IMR-90 (cell line): ENCODE measurements around the gene KY. TPM values are rescaled to one million over a fixed set of nuclear protein-coding genes. Genes with fewer than 3 reads are reported as not detected.

ENCODE experiments used
- ATAC-seq: fragments of 200-7000 bp; cut with Tn5 transposase; 2 replicates; pipeline ENCODE4 v1.9.1; 2020; ENCODE audit warnings: low read depth, mild to moderate bottlenecking, moderate library complexity
- BruUV-seq: library from RNA; stranded (reverse); fragments of 400-500 nt; replicated peaks from 2 replicates; lab custom pipeline; 2021; lab: Mats Ljungman, UMichigan
- CTCF ChIA-PET: fragments of 300-600 bp; formaldehyde crosslinking; extraction: SDS; loops from one replicate; lab custom pipeline; 2021; ENCODE audit warnings: antibody characterized with exemption; lab: Yijun Ruan, JAX
- POLR2A ChIA-PET: fragments of 300-600 bp; sonication (Branson Sonifier 250); formaldehyde crosslinking; loops from one replicate; lab custom pipeline; 2022; ENCODE audit warnings: antibody characterized with exemption; ENCODE audit not compliant: unreplicated experiment; lab: Charles Lee
- DNase-seq: peaks from one replicate; pipeline ENCODE4 v3.0.0; 2013
- H2AFZ ChIP-seq: replicated peaks from 2 replicates; pipeline ENCODE3; 2013; ENCODE audit warnings: low read length, mild to moderate bottlenecking; ENCODE audit not compliant: poor library complexity
- H2AK5ac ChIP-seq: 2 replicates; pipeline ENCODE4 v1.6.1; 2013; ENCODE audit warnings: low read depth, low read length, inconsistent platforms
- H2AK9ac ChIP-seq: replicated peaks from 2 replicates; pipeline ENCODE3; 2013; ENCODE audit warnings: mild to moderate bottlenecking, low read depth, low read length, moderate library complexity; ENCODE audit not compliant: poor library complexity
- H2BK120ac ChIP-seq: 2 replicates; pipeline ENCODE4 v1.6.1; 2013; ENCODE audit warnings: low read depth, low read length, inconsistent platforms
- H2BK15ac ChIP-seq: 3 replicates; pipeline ENCODE4 v1.6.1; 2013; ENCODE audit warnings: low read depth, low read length, inconsistent platforms
- H2BK20ac ChIP-seq: 2 replicates; pipeline ENCODE4 v1.6.1; 2013; ENCODE audit warnings: low read depth, mild to moderate bottlenecking, inconsistent platforms, low read length, moderate library complexity
- H2BK5ac ChIP-seq: 2 replicates; pipeline ENCODE4 v1.6.1; 2013; ENCODE audit warnings: mild to moderate bottlenecking, low read depth, low read length, inconsistent platforms; ENCODE audit not compliant: poor library complexity, severe bottlenecking
- H3K14ac ChIP-seq: replicated peaks from 2 replicates; pipeline ENCODE4 v1.6.1; 2013; ENCODE audit warnings: low read depth, low read length, inconsistent platforms
- H3K18ac ChIP-seq: 2 replicates; pipeline ENCODE4 v1.6.1; 2013; ENCODE audit warnings: low read depth, low read length, control low read depth
- H3K23ac ChIP-seq: 2 replicates; pipeline ENCODE4 v1.6.1; 2013; ENCODE audit warnings: low read depth, low read length, inconsistent platforms
- H3K27ac ChIP-seq: 2 replicates; pipeline ENCODE4 v1.5.1; 2013; ENCODE audit warnings: mild to moderate bottlenecking, control low read depth, low read length; ENCODE audit not compliant: insufficient read depth
- H3K27me3 ChIP-seq: 2 replicates; pipeline ENCODE4 v1.6.1; 2013; ENCODE audit warnings: low read length; ENCODE audit not compliant: control insufficient read depth, insufficient read depth
- H3K36me3 ChIP-seq: 2 replicates; pipeline ENCODE4 v1.6.1; 2013; ENCODE audit warnings: low read length, mixed read lengths; ENCODE audit not compliant: control insufficient read depth, insufficient read depth
- H3K4ac ChIP-seq: 2 replicates; pipeline ENCODE4 v1.6.1; 2013; ENCODE audit warnings: low read depth, low read length, inconsistent platforms
- H3K4me1 ChIP-seq: 2 replicates; pipeline ENCODE4 v1.6.1; 2013; ENCODE audit warnings: low read length, mixed read lengths; ENCODE audit not compliant: control insufficient read depth, insufficient read depth
- H3K4me2 ChIP-seq: 2 replicates; pipeline ENCODE4 v1.6.1; 2013; ENCODE audit warnings: low read depth, mild to moderate bottlenecking, control low read depth, low read length, moderate library complexity
- H3K4me3 ChIP-seq: 2 replicates; pipeline ENCODE4 v1.5.1; 2013; ENCODE audit warnings: low read depth, mild to moderate bottlenecking, control low read depth, low read length, moderate library complexity; ENCODE audit not compliant: insufficient read depth
- H3K56ac ChIP-seq: 2 replicates; pipeline ENCODE4 v1.6.1; 2013; ENCODE audit warnings: low read length, inconsistent platforms; ENCODE audit not compliant: insufficient read depth; ENCODE audit errors: extremely low read depth
- H3K79me1 ChIP-seq, 2 experiments: 2 replicates each; pipeline ENCODE4 v1.6.1; 2013; ENCODE audit warnings: low read length in 2 of 2, inconsistent platforms in 1 of 2, low read depth in 1 of 2
- H3K9ac ChIP-seq: 2 replicates; pipeline ENCODE4 v1.6.1; 2013; ENCODE audit warnings: low read depth, low read length, control low read depth
- H3K9me1 ChIP-seq: 2 replicates; pipeline ENCODE4 v1.6.1; 2013; ENCODE audit warnings: low read length, inconsistent platforms; ENCODE audit not compliant: insufficient read depth
- H3K9me3 ChIP-seq: 2 replicates; pipeline ENCODE4 v1.6.1; 2013; ENCODE audit warnings: low read length; ENCODE audit not compliant: control insufficient read depth, insufficient read depth
- H4K20me1 ChIP-seq: 2 replicates; pipeline ENCODE4 v1.6.1; 2013; ENCODE audit warnings: low read length, inconsistent platforms; ENCODE audit not compliant: insufficient read depth
- H4K5ac ChIP-seq: 2 replicates; pipeline ENCODE4 v1.6.1; 2013; ENCODE audit warnings: mild to moderate bottlenecking, low read depth, low read length, control low read depth
- H4K8ac ChIP-seq, 2 experiments: 2 replicates each; pipeline ENCODE4 v1.6.1; 2013; ENCODE audit warnings: low read depth in 2 of 2, low read length in 2 of 2, control low read depth in 1 of 2, inconsistent platforms in 1 of 2
- H4K91ac ChIP-seq: 2 replicates; pipeline ENCODE4 v1.6.1; 2013; ENCODE audit warnings: low read depth, low read length, inconsistent platforms; ENCODE audit not compliant: insufficient read depth
- BHLHE40 ChIP-seq: fragments of 150-350 bp; IDR thresholded peaks from 2 replicates; pipeline ENCODE4 v1.6.1; 2016; ENCODE audit warnings: mild to moderate bottlenecking, low read depth, low read length
- MAFK ChIP-seq: IDR thresholded peaks from 2 replicates; pipeline ENCODE4 v1.6.1; 2012; ENCODE audit warnings: low read depth, low read length, improper control_type of control experiment
- WGBS, 2 experiments: methylation state at CpG; one replicate each; pipeline versions ENCODE4 v1.1.5 to v1.1.7; 2013; ENCODE audit warnings: missing lambda C conversion rate in 2 of 2; ENCODE audit not compliant: insufficient read length in 1 of 2; ENCODE audit errors: extremely low coverage in 2 of 2; 5-methylcytosine and 5-hydroxymethylcytosine counted together
- dilution Hi-C: fragments of 300-500 bp; cut with HindIII; formaldehyde crosslinking; loops from one replicate; pipeline ENCODE4 v1.14.3; 2018; ENCODE audit warnings: low sequenced_read_pairs; ENCODE audit not compliant: unreplicated experiment
- in situ Hi-C: fragments of 300-500 bp; cut with MboI; formaldehyde crosslinking; loops from 3 replicates; pipeline ENCODE4 v1.14.3; 2019; ENCODE audit warnings: low sequenced_read_pairs, inconsistent platforms, mixed read lengths
- intact Hi-C: fragments of 100-400 bp; cut with micrococcal nuclease; formaldehyde crosslinking; loops from 2 replicates; pipeline ENCODE4 v1.10.0; 2022
- polyA plus RNA-seq, 3 experiments: library from polyadenylated mRNA; depleted of rRNA; stranded (reverse); fragments of >200 nt; gene quantifications; 2 replicates each; pipeline ENCODE4 v1.2.3, GENCODE V29; 2012; ENCODE audit warnings: low replicate concordance in 1 of 3
- total RNA-seq: library from RNA; depleted of rRNA; stranded (reverse); fragments of >200 nt; gene quantifications from 2 replicates; pipeline ENCODE4 v1.2.3, GENCODE V29; 2012

The KY gene
- total and polyA plus RNA-seq, 2 of the 4 experiments (the other 2 are of a cell fraction), result under 0.01 to 0.09 TPM

GRCh38 chr3:134619884-134620445 is 30.9 kb downstream of the KY start:
- whole genome bisulfite sequencing, 2 experiments, result 61% methylated on average over 4 of the region's 8 CpGs; no CpG with 5 or more reads in 1 of the 2 experiments
- TF ChIP-seq MAFK, result no peak
- no peak for TF ChIP-seq BHLHE40
- Histone ChIP-seq H2BK120ac (no peak overlapping the region), H3K4me2 (no peak overlapping the region), H2BK20ac (no peak overlapping the region), H2BK15ac (no peak overlapping the region), H4K91ac (no peak overlapping the region), H3K4me1 (no peaks in the 10 kb centered on the region; the same call in 1 of the 2 replicates), H3K79me1 (no peaks in the 10 kb centered on the region), H3K9ac (no peak overlapping the region), H3K23ac (no peak overlapping the region), H3K4me3 (no peak overlapping the region), H3K9me1 (no peaks in the 10 kb centered on the region; the same call in 1 of the 2 replicates), H2AK9ac (no peak overlapping the region), H2BK5ac (no peak overlapping the region), H3K36me3 (no peaks in the 10 kb centered on the region), H2AFZ (no peak overlapping the region), H2AK5ac (no peak overlapping the region), H3K18ac (no peak overlapping the region), H4K5ac (no peak overlapping the region), H3K27me3 (peaks cover 14% of the 10 kb centered on the region), H4K8ac (no peak overlapping the region), H4K20me1 (no peaks in the 10 kb centered on the region), H3K14ac (no peak overlapping the region), H3K56ac (no peak overlapping the region), H3K27ac (no peak overlapping the region), H3K4ac (no peak overlapping the region), H3K9me3 (no peaks in the 10 kb centered on the region)
- dilution Hi-C loops, result no loop called here
- BruUV-seq, result no TSS peak
- ATAC-seq (no peak), DNase-seq (no peak)
- intact Hi-C loops, result no loop called here
- ChIA-PET POLR2A (no interaction called here), CTCF (no interaction called here)
- in situ Hi-C loops, result no loop called here
